ENCODE data around the gene GPR146. TPM values are rescaled to one million over a fixed set of nuclear protein-coding genes. Genes with fewer than 3 reads are reported as not detected.

The GPR146 gene
- total and polyA plus RNA-seq, 2 of the 8 experiments (the other 6 are each of a cell fraction or from before 2014, with no cell fraction given), result 1.8 to 2.7 TPM

- H3K27me3 ChIP-seq (replicated peaks in 1 of 4; ENCODE audit: control insufficient read depth in 3 of 4, extremely low read depth in 1 of 4, insufficient read depth in 3 of 4, low read length in 3 of 4), result no peaks in the 10 kb centered on the region
- no peak overlapping the region for H4K5ac ChIP-seq (ENCODE audit: insufficient read length, low read depth, low read length)
- no peak overlapping the region for H2BK15ac ChIP-seq (ENCODE audit: low read length)
- no peaks in the 10 kb centered on the region; a peak in 1 of 4 replicates for H3K9me3 ChIP-seq (ENCODE audit: insufficient read depth in 2 of 2, low read depth in 1 of 2, low read length in 1 of 2)
- ChIA-PET POLR2A (ENCODE audit: partially characterized antibody) (no interaction called here), CTCF (ENCODE audit: partially characterized antibody) (no interaction called here)
- DNase-seq (ENCODE audit: low read depth in 1 of 2, low spot score in 2 of 2), result no peak
- no peak for FAIRE-seq
- H2AFZ ChIP-seq (ENCODE audit: low read length), result no peak overlapping the region
- H2BK12ac ChIP-seq (ENCODE audit: low read depth, low read length), result no peak overlapping the region
- H4K91ac ChIP-seq (replicated peaks; ENCODE audit: insufficient read length, low read length), result no peak overlapping the region
- H3K36me3 ChIP-seq (ENCODE audit: control insufficient read depth in 2 of 4, insufficient read depth in 4 of 4, low read length in 3 of 4), result peaks cover 0 to 8% (median 0%) of the 10 kb centered on the region in 4 experiments; a peak in 3 of 8 replicates
- H3K56ac ChIP-seq (replicated peaks; ENCODE audit: insufficient read length, low read depth, low read length), result no peak overlapping the region
- no peak overlapping the region for H2BK20ac ChIP-seq (ENCODE audit: low read length)
- no peak overlapping the region for H2AK5ac ChIP-seq (ENCODE audit: low read depth, low read length)
- no peak overlapping the region for H3K4me3 ChIP-seq (ENCODE audit: extremely low read depth in 1 of 4, insufficient read depth in 2 of 4, low read depth in 3 of 4, low read length in 4 of 4)
- H3K9ac ChIP-seq (replicated peaks in 1 of 4; ENCODE audit: extremely low read depth in 1 of 4, low read depth in 3 of 4, low read length in 3 of 4), result 0 out of 7 replicates have a peak overlapping the region, but pooled peaks of 1 of the 4 experiments have one; percentile 5
- H2BK5ac ChIP-seq (ENCODE audit: low read depth, low read length), result no peak overlapping the region
- peaks cover 0 to 3% of the 10 kb centered on the region in 2 experiments; a peak in 1 of 4 replicates for H3K79me2 ChIP-seq (ENCODE audit: control insufficient read depth in 1 of 2, insufficient read depth in 2 of 2, low read length in 2 of 2)
- H4K8ac ChIP-seq (ENCODE audit: extremely low read depth, insufficient read depth, low read length), result no peak overlapping the region
- H3K18ac ChIP-seq (ENCODE audit: extremely low read depth, low read length), result no peak overlapping the region
- peaks cover 3 to 11% of the 10 kb centered on the region in 2 experiments for H4K20me1 ChIP-seq (replicated peaks in 1 of 2; ENCODE audit: control insufficient read depth in 1 of 2, insufficient read depth in 2 of 2, low read length in 2 of 2)
- H3K4me1 ChIP-seq (replicated peaks in 1 of 4; ENCODE audit: control insufficient read depth in 3 of 4, insufficient read depth in 4 of 4, low read length in 3 of 4), result no peaks in the 10 kb centered on the region
- no peak overlapping the region for H3K4me2 ChIP-seq (ENCODE audit: insufficient read depth in 1 of 2, low read depth in 2 of 2, low read length in 2 of 2)
- H3K27ac ChIP-seq (ENCODE audit: low read depth, low read length), result no peak overlapping the region
- H2BK120ac ChIP-seq (replicated peaks; ENCODE audit: low read depth, low read length), result no peak overlapping the region
- H3K23ac ChIP-seq (ENCODE audit: insufficient read length), result no peak overlapping the region
- H3K4ac ChIP-seq (replicated peaks; ENCODE audit: insufficient read length, low read depth, low read length), result no peak overlapping the region
- WGBS, 2 experiments (ENCODE audit: extremely low coverage in 1 of 2, insufficient coverage in 1 of 2, insufficient read length in 1 of 2, insufficient replicate concordance in 2 of 2, low coverage in 1 of 2, low lambda C conversion rate in 2 of 2, missing lambda C conversion rate in 1 of 2), result 96% methylated on average over 19 of the region's 22 CpGs; no CpG with 5 or more reads in 1 of the 2 experiments
- H3K23me2 ChIP-seq (ENCODE audit: low read depth, low read length), result peaks cover 8% of the 10 kb centered on the region; the same call in 1 of the 2 replicates
- H3K14ac ChIP-seq (ENCODE audit: insufficient read length), result no peak overlapping the region
- peaks cover 7% of the 10 kb centered on the region for H3K79me1 ChIP-seq (ENCODE audit: low read depth, low read length)
- TF ChIP-seq, protein P1, sequence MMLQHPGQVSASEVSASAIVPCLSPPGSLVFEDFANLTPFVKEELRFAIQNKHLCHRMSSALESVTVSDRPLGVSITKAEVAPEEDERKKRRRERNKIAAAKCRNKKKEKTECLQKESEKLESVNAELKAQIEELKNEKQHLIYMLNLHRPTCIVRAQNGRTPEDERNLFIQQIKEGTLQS (IDR thresholded peaks at IDR 0.05; ENCODE audit: insufficient read depth, low read depth, low read length), result no peak
- TF ChIP-seq GABPA (IDR thresholded peaks at IDR 0.05; ENCODE audit: borderline replicate concordance, insufficient read depth, low read length) (no peak), MAFK (IDR thresholded peaks at IDR 0.05; ENCODE audit: low read depth, low read length) (no peak), POLR2A (IDR thresholded peaks at IDR 0.05; ENCODE audit: control extremely low read depth in 1 of 2, low read depth in 2 of 2, low read length in 2 of 2) (no peak), TAF7 (optimal IDR thresholded peaks at IDR 0.05; ENCODE audit: borderline replicate concordance, low read depth, low read length) (no peak), EP300 (IDR thresholded peaks at IDR 0.05; ENCODE audit: borderline replicate concordance in 1 of 2, low read depth in 2 of 2, low read length in 2 of 2) (no peak), SIRT6 (IDR thresholded peaks at IDR 0.05; ENCODE audit: low read length) (no peak), KDM4A (IDR thresholded peaks at IDR 0.05; ENCODE audit: low read depth, low read length, severe bottlenecking) (no peak), CHD2 (IDR thresholded peaks at IDR 0.05; ENCODE audit: low read length) (no peak), BRCA1 (IDR thresholded peaks at IDR 0.05; ENCODE audit: low read depth, low read length) (no peak), ATF2 (IDR thresholded peaks at IDR 0.05; ENCODE audit: low read length) (no peak), SP4 (IDR thresholded peaks at IDR 0.05; ENCODE audit: low read length) (no peak), TBP (IDR thresholded peaks at IDR 0.05; ENCODE audit: low read depth, low read length) (no peak)
Observed at GRCh38 chr7:1009747-1010146, 34.6 kb upstream of the GPR146 start.

All from H1 (cell line).